Stimulated activated naive B cell treated with anti-CD40 and anti-IgM and Interleukin-4, amounts not matched to agents 10 μg/mL and 1 μg/mL and 100 μg/mL, for 72 hours (primary cell): ENCODE data around the gene MRPS24.
A peak's percentile ranks its signal among the peaks of the same experiment; 100 is the strongest.
"Not testable (repeated sequence)": the region's sequence is repeated elsewhere in the genome, so short reads cannot be mapped to it uniquely, and the experiment has no call there.

Source experiments
- ATAC-seq, 2 donors: fragments of 150-1000 bp; cut with Tn5 transposase; replicated peaks; 2 replicates each; pipeline ENCODE4 v1.10.0; 2021; ENCODE audit warnings: moderate library complexity in 1 of 2
- DNase-seq: peaks from one replicate; pipeline ENCODE4 v3.0.0; 2021
- H3K27ac Mint-ChIP-seq: one replicate; pipeline ENCODE4 v1.8.0; 2022; ENCODE audit warnings: mild to moderate bottlenecking, mixed read lengths
- H3K27me3 Mint-ChIP-seq, 2 donors: one replicate each; pipeline ENCODE4 v1.8.0; 2022; ENCODE audit warnings: mixed read lengths in 2 of 2
- H3K36me3 Mint-ChIP-seq, 2 donors: one replicate each; pipeline ENCODE4 v1.8.0; 2022; ENCODE audit warnings: mixed read lengths in 2 of 2, mild to moderate bottlenecking in 1 of 2
- H3K4me1 Mint-ChIP-seq, 2 donors: one replicate each; pipeline ENCODE4 v1.8.0; 2022; ENCODE audit warnings: mixed read lengths in 2 of 2, mild to moderate bottlenecking in 1 of 2
- H3K4me3 Mint-ChIP-seq, 2 donors: one replicate each; pipeline ENCODE4 v1.8.0; 2022; ENCODE audit warnings: mild to moderate bottlenecking in 2 of 2, mixed read lengths in 2 of 2, moderate library complexity in 1 of 2
- H3K9me3 Mint-ChIP-seq, 2 donors: one replicate each; pipeline ENCODE4 v1.8.0; 2022; ENCODE audit warnings: mixed read lengths in 2 of 2, mild to moderate bottlenecking in 1 of 2

The MRPS24 gene

GRCh38 chr7:43838201-43838658 is 31.1 kb downstream of the MRPS24 start:
- no peak for DNase-seq
- Mint-ChIP-seq H3K27me3 (peaks cover 0 to 5% of the 10 kb centered on the region in 2 donors), H3K27ac (peak overlapping the region; percentile 20), H3K36me3 (peaks cover 4 to 6% of the 10 kb centered on the region in 2 donors), H3K4me1 (peaks cover 5 to 15% of the 10 kb centered on the region in 2 donors), H3K9me3 (peaks cover 0 to 5% of the 10 kb centered on the region in 2 donors), H3K4me3 (no peak overlapping the region)
- ATAC-seq, result no peak

DNA sequence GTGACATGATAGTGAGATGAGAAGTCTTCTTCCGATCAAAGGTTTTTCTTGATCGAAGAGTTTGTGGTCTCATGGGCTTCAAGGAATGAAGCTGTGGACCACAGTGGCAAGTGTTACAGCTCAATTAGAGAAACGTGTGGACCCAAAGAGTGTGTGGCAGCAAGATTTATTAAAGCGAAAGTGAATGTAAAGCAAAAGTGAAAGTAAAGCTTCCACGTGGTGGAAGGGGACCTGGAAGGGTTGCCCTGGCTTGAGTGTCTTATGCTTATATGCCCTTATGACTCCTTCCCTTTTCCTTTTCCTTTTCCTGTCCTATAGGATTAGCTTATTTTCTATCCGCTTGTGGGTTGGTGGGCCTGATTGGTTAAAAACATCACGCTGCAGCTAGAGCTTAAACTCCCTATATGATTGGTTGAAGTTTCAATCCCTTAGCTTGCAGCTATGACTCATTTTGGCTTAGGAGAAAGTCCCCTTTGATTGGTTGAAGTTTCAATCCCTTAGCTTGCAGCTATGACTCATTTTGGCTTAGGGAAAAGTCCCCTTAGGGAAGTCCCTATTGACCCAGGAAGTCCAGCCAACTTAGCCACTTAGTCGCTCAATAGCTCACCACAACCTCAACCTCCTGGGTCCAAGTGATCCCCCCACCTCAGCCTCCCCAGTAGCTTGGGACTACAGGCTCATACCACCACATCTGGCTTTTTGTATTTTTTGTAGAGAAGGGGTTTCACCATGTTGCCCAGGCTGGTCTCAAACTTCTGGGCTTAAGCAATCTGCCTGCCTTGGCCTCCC is 34.7 kb downstream of the MRPS24 start:
- peak overlapping the region; percentile 87 for H3K27ac Mint-ChIP-seq
- peak; percentile 30 for DNase-seq
- peak; percentile 33 to 35 for ATAC-seq
- H3K4me3 Mint-ChIP-seq, result peak overlapping the region; percentile 69 to 77
- peaks cover 0 to 5% of the 10 kb centered on the region in 2 donors for H3K9me3 Mint-ChIP-seq
- H3K4me1 Mint-ChIP-seq, result peaks cover 5 to 15% of the 10 kb centered on the region in 2 donors
- H3K27me3 Mint-ChIP-seq, result peaks cover under 1 to 14% of the 10 kb centered on the region in 2 donors
- H3K36me3 Mint-ChIP-seq, result peaks cover 6 to 11% of the 10 kb centered on the region in 2 donors

GRCh38 chr7:43830917-43831316 is 38.4 kb downstream of the MRPS24 start:
- Mint-ChIP-seq H3K36me3 (peaks cover 6 to 11% of the 10 kb centered on the region in 2 donors), H3K27me3 (peaks cover 23 to 41% of the 10 kb centered on the region in 2 donors)
- not testable (repeated sequence) for H3K4me1 Mint-ChIP-seq, DNase-seq, H3K4me3 Mint-ChIP-seq, H3K27ac Mint-ChIP-seq, ATAC-seq, H3K9me3 Mint-ChIP-seq

DNA sequence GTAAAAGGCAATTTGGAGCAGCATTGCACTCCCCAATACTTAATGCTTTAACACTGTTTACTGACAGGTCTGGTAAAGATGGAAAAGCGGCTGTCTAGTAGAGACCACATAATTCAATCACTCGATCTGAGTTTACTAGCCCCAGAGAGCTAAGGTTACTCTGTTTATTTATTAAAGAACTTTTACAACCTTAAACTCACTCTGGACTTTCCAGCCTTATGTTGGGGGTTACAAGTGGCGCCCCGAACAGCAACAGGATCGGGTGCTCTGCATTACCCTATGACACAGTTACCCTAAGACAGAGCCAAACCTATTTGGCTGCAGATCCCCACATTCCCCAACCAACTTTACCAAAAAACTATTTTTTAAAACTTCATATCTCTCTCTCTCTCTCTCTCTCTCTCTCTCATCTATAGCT is 43.9 kb downstream of the MRPS24 start:
- H3K36me3 Mint-ChIP-seq, result no peaks in the 10 kb centered on the region
- no peaks in the 10 kb centered on the region for H3K9me3 Mint-ChIP-seq
- peaks cover 35 to 57% of the 10 kb centered on the region in 2 donors for H3K27me3 Mint-ChIP-seq
- no peak overlapping the region for H3K4me3 Mint-ChIP-seq
- ATAC-seq (no peak), DNase-seq (no peak)
- no peaks in the 10 kb centered on the region for H3K4me1 Mint-ChIP-seq
- no peak overlapping the region for H3K27ac Mint-ChIP-seq

- Mint-ChIP-seq H3K4me1 (no peaks in the 10 kb centered on the region), H3K27me3 (peaks cover 35 to 59% of the 10 kb centered on the region in 2 donors), H3K9me3 (no peaks in the 10 kb centered on the region), H3K36me3 (no peaks in the 10 kb centered on the region), H3K4me3 (no peak overlapping the region), H3K27ac (no peak overlapping the region)
- DNase-seq (no peak), ATAC-seq (no peak)
These were observed 44.4 kb downstream of the MRPS24 start for GRCh38 chr7:43824963-43825362.

DNA sequence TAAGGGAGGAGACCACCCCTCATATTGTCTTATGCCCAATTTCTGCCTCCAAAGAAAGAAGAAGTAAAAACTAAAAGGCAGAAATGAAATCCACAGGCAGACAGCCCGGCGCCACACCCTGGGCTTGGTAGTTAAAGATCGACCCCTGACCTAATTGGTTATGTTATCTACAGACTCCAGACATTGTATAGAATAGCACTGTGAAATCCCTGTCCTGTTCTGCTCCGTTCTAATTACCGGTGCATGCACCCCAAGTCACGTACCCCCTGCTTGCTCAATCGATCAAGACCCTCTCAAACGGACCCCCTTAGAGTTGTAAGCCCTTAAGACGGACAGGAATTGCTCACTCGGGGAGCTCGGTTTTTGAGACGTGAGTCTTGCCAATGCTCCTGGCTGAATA is 44.8 kb downstream of the MRPS24 start:
- H3K4me3 Mint-ChIP-seq, H3K36me3 Mint-ChIP-seq, H3K9me3 Mint-ChIP-seq, H3K4me1 Mint-ChIP-seq, H3K27ac Mint-ChIP-seq, DNase-seq, ATAC-seq: not testable (repeated sequence)
- peaks cover 35 to 59% of the 10 kb centered on the region in 2 donors for H3K27me3 Mint-ChIP-seq

- ATAC-seq (no peak), DNase-seq (no peak)
- Mint-ChIP-seq H3K27me3 (peaks cover 31 to 57% of the 10 kb centered on the region in 2 donors), H3K9me3 (no peaks in the 10 kb centered on the region), H3K4me3 (no peak overlapping the region), H3K36me3 (no peaks in the 10 kb centered on the region), H3K27ac (no peak overlapping the region), H3K4me1 (no peaks in the 10 kb centered on the region)
These were observed 45.4 kb downstream of the MRPS24 start for GRCh38 chr7:43823941-43824340.

DNA sequence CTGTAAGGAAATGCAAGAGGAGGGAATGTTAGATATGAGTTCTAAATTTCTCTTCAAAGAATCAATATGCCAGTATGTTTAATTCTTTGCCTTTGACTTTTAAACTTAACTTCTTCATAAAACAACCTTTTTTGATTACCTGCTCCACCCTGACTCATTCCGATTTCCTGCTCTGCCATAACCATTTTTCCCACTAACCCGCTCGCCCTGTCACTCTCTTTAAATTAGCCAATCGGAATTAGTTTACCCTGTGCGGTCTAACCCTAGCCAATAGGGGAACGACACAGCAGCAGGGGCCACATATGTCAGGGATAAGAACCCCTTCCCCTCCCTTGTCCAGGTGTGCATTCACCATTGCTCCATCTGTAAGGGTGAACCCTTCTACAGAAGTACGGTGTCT is 45.9 kb downstream of the MRPS24 start:
- DNase-seq, H3K27ac Mint-ChIP-seq, H3K4me1 Mint-ChIP-seq, H3K36me3 Mint-ChIP-seq, H3K4me3 Mint-ChIP-seq, H3K9me3 Mint-ChIP-seq, ATAC-seq: not testable (repeated sequence)
- peaks cover 28 to 52% of the 10 kb centered on the region in 2 donors for H3K27me3 Mint-ChIP-seq
